GM18517 (cell line): ENCODE data around the gene CLCN1.

Experiments used
- ATAC-seq: cut with Tn5 transposase; IDR thresholded peaks from one replicate; pipeline ENCODE4 v1.9.1; 2021; ENCODE audit warnings: mild to moderate bottlenecking, moderate library complexity; ENCODE audit not compliant: unreplicated experiment

The CLCN1 gene

DNA sequence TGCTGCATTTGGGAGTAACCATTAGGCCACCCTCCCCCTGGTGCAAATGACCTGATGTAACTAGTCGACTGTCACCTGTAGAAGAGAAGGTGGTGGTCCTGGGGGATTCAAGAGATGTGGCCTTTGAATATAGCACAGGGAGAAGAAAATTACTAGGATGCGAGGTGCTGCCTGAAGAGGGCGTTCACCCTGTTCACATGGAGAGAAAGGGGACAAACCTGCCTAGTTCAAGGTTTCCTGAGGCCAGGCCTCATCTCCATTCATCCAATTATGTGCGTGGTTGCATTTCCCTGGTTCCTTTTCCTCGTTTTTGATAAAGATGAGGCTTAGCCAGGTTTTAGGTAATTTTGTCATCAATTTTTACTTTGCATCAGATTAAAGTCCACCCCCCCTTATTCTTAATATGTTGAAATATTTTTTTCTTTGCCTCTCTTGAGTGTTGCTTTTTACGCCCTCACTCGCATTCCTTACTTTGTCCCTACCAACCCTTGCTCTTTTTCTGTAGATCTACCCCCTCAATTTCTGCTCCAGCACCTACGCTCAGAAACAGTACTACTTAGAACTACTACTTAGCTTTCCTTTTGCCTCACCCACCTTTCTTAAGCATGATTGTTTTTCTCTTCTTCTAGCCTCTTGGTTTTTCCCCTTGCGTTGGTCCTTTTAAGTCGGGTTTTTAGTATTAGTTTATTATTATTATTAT is 13.7 kb downstream of the CLCN1 start:
- no peak for ATAC-seq

DNA sequence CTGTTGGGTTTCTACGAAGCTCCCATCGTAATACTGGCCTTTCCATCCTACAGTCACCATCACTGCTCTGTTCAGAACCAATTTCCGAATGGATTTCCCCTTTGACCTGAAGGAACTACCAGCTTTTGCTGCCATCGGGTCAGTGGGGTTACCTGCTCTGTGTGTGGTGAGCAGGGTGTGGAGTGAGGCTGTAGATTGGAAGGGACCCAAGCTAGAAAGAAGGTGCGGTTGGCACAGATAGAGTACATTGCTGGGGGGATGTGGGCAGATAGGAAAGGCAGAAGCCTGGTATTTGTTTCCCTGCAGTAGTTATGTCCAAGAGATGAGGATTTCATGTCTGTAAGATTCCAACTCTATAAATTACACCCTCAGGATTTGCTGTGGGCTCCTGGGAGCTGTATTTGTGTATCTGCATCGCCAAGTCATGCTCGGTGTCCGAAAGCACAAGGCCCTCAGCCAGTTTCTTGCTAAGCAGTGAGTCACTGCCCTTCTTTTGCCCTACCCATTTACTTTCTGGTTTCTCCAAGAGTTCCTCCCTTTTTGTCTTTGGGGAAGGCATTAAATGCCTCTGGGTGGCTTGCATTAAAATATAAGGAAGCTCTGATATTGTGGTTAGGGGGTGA is 15.4 kb downstream of the CLCN1 start:
- no peak for ATAC-seq

DNA sequence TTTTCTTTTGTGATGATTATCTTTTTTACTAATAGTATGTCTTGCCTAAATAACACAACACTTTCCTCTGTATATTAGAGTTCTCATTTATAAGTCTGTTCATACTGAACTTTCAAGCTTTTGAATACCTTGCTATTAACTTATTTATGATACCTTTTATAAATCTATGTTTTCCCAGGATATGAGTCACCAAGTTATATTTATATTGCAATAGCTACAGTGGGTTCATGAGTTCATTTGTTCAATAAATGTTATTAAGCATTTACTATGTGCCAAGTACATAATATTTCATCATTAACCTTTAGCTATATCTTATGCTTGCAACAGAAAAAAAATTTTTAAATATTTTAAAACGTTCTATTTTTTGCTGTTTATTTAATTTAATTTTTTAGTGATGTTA is 18.3 kb downstream of the CLCN1 start:
- no peak for ATAC-seq

DNA sequence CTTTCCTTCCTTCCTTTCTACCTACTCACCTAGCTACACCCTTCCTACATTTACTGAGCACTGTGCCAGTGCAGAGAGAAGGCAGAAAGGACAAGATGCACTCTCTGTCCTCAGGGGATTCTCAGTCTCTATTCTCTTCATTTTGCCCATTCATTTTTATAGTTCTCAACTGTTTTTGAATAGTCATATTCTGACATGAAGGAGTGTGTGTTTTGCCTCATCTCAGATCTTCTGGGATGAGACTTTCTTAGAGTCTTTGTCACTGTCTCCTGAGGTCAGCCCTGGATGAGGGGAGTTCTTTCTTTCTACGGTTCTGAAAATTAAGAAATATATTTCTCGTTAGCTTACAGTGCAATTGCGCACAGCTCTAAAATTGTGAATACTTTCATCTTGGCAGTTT is 21.3 kb downstream of the CLCN1 start:
- ATAC-seq, result no peak

DNA sequence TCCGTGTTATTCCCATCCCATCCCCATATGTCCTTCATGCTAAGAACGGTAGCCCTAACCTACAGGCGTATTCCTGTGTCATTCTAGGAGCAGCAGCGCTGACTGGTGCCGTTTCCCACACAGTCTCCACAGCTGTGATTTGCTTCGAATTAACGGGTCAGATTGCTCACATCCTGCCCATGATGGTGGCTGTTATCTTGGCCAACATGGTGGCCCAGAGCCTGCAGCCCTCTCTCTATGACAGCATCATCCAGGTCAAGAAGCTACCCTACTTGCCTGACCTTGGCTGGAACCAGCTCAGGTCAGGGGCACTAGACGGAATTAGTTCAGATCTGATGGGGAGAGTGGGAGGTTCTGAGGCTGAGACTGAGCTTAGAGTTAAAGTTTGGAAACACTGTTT is 25.9 kb downstream of the CLCN1 start:
- no peak for ATAC-seq

DNA sequence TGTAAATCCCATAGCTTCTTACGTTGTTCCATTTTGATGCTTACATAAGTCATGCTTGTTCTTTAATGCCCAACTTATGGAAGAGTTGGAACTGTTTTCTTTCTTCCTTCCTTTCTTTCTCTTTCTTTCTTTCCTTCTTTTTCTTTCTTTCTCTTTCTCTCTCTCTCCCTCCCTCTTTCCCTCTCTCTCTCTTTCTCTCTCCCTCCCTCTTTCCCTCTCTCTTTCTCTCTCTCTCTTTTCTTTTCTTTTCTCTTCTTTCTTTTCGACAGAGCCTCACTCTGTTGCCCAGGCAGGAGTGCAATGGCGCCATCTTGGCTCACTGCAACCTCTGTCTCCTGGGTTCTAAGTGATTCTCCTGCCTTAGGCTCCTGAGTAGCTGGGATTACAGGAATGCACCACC is 27.7 kb downstream of the CLCN1 start:
- no peak for ATAC-seq

DNA sequence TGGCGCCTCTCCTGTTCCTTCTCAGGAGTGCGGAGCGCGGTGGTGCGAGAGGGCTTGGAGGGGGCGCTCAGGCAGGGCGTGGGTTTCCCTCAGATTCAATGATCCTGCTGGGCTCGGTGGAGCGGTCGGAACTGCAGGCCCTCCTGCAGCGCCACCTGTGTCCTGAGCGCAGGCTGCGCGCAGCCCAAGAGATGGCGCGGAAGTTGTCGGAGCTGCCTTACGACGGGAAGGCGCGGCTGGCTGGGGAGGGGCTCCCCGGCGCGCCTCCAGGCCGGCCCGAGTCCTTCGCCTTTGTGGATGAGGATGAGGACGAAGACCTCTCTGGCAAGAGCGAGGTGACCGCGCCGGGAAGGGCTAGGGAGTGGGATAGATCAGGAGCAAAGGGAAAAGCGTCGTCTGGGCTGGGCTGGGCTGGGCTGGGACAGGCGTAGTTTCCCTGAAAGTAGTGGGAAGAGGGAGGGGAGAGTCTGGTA is 29.6 kb downstream of the CLCN1 start:
- no peak for ATAC-seq

DNA sequence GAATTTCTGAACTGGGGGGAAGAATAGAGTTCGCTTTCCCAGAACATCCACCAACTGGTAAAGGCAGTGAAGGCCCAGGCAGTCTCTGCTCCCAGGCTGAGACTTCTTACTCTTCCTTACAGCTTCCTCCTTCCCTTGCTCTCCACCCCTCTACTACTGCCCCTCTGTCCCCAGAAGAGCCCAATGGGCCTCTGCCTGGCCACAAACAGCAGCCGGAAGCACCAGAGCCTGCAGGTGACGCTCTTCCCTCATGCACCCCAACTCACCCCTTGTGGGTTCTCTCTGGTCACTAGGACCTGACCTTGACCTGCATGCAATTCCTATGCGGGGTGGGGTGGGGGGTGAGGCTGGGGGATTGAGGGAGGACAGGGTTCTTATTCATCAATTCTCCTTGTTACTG is 30.1 kb downstream of the CLCN1 start:
- no peak for ATAC-seq

DNA sequence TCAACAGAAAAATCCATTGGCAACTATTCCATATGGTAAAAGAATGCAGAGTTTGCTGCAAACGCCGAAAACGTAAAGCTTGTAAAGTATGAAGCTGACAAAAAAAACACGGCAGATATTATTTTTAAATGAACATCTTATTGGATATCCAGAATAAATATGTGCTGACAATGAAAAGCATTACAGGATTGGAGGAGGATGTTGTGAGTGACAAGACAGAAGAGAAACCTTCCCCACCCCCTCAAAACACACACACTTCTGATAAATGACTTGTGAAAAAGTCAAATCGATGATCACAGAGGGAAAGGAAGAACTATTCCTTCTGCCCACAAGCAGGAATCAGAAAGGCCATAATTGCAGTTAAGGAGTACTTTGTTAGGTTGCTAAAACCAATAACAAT is 32.0 kb downstream of the CLCN1 start:
- ATAC-seq, result no peak

DNA sequence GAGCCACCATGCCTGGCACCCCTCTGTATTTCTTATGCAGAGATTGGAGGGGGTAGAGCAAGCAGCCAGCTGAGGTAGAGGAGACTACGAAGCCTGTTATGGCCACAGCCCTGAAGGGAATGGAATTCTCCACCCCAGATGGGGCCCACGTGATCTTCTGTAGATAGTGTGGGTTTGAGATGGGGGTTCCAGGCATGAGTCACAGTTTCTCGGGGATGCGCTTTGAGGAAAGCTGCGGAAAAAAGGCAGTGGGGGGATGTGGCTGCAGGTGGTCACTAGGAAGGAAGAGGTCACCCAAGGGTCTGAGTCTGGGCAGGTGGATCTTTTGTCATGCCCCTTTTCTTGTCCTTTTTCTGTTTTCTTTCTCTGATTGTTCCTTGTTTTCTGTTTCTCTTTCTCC is 35.1 kb downstream of the CLCN1 start:
- ATAC-seq, result no peak

DNA sequence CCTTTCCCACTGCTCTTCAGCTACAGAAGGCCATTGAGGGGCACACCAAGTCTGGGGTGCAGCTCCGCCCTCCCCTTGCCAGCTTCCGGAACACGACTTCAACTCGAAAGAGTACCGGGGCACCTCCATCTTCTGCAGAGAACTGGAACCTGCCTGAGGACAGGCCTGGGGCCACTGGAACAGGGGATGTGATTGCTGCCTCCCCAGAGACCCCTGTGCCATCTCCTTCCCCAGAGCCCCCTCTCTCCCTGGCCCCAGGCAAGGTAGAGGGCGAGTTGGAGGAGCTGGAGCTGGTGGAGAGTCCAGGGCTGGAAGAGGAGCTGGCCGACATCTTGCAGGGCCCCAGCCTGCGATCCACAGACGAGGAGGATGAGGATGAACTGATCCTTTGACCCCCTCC is 35.7 kb downstream of the CLCN1 start:
- ATAC-seq, result no peak

DNA sequence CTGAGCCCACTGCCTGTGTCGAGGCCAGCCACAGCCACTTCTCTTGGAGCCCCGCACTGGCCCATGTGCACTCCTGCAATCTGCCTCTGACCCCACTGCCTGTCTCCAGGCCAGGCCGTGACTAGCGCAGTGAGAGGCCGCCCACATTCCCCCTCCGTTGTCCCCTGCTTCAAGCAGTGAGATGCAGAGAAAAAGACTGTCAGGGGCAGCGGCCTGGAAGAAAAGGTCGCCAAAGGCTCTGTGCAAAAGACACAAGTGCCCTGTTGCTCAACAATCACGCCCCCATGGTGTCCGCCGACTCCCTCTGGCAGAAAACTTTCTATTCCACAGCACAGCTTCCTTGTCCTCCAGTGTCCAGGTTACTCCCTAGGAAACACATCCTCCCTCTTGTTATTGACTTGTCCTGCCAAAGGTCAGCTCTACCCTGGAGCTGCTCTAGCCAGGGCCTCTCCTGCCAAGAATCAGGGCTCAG is 36.7 kb downstream of the CLCN1 start:
- ATAC-seq, result no peak

DNA sequence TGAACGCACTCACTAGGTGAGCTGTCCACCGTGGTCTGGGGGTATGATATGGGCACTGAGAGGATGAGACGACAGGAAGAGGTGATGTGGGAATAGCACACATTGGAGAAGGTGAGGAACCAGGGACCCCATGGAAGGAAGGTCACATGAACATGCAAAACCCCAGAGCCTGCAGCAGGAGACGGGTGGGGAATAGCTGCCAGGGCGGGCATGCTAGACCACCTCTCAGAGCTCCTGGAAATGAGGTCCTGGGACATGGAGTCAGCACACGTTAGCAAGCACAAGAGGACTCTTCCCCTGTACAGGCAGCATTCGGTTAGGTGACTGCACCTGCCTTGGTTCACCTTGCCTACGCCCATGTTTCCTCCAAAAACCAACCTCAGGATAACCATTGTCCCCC is 38.5 kb downstream of the CLCN1 start:
- no peak for ATAC-seq

DNA sequence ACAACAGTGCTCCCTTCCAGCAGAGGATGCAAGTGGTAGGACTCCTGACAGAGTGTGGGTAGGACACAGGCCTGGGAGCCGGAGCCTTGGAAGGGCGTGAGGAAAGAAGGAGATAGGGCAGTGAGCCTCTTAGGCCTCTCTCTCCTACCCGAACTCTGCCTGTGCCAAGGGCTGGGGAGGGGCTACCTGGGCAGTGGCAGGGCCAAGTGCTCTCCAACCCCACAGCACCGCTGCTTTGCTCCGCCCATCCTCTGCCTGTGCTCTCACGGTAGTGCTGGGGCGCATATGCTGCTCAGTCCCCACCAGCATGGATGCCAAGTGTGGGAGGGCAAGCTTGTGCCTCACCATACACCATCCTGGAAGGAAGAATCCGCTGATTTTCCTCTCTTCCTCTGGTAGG is 39.1 kb downstream of the CLCN1 start:
- ATAC-seq, result no peak

DNA sequence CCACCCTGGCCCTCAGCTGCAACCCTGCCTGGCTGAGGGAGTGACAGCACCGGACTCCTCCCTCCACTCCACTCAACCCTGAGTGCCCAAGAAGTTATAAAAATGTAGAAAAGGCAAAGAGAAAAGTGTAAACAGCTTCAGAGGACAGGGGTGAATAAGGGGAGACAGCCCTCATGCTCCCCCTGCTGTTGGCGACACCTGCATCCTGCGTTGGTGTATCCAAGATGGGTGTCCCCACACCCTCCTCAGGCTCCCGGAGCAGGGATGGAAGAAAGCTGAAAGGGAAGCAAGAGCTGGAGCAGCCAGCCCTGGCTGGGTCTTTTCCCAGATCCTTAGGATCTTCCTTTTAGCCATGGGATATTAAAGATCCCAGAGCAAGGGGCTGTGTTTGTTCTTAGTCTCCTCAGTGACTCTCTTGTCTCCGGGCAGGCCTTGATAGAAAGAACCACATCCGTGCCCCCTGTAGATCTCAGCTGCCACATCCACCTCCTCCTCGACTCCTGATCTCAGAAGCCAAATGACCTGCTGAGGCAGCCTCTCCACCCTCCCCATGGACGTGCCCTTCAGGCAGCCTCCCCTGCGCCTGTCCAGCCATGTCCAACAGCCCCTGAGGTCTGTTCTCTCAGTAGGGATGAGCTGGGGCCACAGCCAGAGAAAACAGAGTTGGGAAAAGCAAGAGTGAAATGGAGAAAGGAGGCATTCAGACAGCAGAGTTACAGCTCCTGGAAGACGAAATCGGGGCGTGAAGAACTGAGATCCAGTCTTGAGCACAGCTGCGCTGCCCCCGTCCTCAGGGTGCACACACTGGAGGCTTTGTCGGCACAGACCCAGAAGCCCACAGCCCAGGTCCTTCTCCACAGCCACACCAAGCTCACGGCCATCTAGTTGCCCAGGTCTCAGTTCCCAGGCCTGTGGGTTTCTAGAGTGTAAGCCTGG is 39.8 kb downstream of the CLCN1 start:
- ATAC-seq, result no peak

DNA sequence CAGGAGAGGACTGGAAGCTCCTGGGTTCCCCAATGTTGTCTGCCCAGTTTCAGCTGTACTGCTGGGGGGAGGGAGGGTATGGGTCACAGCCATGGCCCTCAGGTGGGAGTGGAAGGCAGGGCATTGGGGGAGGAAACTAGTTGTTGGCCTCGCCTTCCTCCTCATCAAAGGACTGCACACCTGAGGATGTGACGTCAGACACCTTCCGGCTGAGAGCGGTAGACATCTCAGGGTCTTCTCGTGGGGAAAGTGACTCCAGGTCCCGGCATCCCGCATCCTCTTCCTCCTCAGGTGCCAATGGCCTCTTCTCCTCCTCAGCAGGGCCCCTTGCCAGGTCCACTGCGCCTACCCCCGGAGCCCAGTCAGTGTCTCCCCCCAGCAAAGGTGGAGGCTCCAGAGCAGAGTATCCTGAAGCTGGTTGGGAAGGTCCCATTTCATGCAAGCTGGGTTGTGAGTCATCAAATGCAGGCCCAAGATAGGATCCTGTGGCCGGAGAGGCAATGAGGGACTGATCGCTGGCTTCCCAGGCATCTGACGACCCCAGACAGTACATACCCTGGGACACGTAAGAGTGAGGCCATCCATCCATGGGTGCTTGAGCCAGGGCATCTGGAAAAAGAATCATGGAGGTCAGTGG is 40.6 kb downstream of the CLCN1 start:
- no peak for ATAC-seq

DNA sequence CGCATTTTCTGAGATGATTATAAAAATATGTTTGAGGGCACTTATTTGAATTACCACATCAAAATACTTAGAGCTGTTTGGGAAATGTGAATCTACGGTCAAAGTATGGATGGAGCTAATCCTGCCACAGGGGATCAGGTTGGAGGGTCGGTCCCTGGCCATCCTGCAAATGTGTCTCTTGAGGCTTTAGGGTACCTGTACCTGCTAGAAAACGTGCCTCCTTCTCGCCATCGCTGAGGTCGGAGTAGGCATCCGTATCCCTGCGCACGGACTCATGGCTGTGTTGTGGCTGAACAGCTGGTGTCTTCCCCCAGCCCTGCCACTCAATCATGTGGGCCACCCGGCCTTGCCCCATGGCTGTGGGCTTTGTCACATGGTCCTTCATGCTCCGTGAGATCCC is 42.7 kb downstream of the CLCN1 start:
- ATAC-seq, result no peak

DNA sequence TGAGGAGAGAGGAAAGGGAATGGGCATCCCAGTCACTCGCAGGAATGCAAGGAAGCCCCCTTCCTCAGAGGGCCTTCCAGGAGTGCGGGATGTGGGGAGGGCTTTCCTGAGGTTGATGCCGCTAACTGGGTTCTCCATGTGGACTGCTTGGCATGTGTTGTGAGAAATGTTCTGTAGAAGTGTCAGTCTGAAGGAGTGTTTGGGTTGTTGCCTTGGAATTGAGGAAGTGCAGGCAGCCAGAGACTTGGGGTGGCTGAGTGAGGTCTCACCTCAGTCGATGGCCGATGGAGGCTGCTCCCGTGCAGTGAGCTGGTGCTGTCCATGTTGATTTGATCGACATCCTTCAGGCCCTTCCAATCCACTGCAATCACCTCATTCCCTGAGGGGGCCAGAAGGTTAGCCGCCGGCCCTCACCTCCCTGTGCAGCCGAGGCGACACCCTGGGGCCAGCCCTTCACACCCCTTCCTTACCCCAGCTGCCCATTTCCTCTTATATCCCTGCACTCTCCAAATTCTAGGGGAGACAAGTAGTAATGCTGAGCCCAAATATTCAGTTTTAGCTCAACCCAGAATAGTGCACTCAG is 44.0 kb downstream of the CLCN1 start:
- ATAC-seq, result no peak

DNA sequence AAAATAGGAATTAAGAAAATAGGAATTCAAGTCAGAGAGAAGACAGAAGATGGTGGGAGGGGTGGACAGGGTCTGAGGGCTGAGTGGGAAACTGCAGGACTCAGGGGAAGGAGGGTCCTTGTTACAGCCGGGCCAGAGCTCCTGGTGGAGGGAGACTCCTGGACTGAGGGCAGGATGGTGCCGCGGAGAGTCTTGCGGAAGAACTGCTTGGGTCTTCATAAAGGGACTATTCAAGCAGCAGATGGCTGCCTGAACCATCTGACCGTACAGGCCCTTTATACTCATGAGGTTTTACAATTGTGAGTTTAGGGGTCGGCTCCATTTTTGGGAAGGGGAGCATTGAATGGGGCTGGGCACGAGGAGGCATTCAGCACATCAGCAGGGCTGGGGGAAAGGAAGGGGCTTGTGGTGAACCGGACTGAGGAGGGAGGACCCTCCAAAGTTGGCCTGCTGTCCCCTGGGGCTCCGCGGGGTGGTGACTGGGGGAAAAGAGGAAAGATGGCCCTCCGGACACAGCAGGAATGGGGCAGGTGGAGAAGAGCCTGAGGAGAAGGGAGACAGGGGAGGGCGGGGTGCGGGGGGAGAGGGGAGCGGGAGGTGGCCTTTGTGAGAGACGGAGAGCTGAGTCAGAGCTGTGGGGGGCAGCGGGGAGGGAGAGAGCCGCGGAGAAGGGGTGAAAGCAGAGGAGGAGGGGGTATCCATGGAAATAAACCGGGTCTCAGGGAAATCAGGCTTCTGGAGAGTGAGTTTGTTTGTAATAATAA is 45.1 kb downstream of the CLCN1 start:
- no peak for ATAC-seq

DNA sequence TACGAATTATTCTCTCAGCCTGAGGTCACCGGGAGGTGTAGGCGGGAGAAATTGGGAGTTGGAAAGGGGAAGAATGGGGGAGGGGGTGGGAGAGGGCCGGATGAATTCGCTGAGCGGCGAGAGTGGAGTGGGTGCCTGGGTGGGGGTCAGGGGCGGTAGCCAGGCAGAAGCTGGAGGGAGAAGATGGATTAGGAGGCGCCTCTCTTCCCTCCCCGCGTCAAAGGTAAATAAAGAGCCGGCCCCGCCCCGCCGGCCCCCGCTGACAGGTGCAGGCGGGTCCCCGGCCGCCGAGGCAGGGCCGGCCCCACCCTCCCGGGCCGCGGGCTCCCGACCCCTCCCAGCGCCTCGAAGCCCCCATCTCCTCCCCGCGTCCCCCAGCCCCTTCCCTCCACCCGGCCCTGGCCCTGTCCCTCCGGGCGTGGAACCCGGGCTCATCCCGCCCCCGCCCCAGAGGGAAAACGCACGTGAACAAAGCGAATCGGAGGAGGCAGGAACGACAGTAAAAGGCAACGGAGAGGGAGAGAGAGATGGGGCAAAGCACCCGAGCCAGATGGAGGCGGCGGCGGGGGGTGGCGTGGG is 45.7 kb downstream of the CLCN1 start:
- ATAC-seq, result no peak
